ENCODE results near the gene CFAP20DC. TPM values are rescaled to one million over a fixed set of nuclear protein-coding genes. Genes with fewer than 3 reads are reported as not detected.

The CFAP20DC gene
- total and polyA plus RNA-seq, 2 of the 8 experiments (the other 6 are each of a cell fraction or from before 2014, with no cell fraction given), result 2.2 to 2.8 TPM

DNA sequence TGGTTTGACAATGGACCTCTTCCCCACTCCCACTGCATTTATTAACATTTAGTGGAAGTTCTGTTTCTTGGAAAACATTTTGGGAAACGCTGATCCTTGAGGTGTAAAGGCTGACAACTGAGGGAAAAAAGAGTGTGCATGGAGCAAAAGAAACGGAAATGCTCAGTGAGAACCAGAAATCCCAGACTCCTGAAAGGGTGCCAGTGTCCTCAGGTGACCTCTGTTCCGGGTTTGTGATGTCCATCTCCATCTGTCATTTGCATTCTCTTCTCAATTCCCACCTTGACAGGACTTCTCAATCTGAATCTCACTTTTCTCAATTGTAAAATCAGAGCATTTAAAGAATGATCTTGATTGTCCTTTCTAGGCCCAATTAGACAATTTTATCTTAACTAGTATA is 312.2 kb downstream of the CFAP20DC start (continued):
- TF ChIP-seq, protein P1, sequence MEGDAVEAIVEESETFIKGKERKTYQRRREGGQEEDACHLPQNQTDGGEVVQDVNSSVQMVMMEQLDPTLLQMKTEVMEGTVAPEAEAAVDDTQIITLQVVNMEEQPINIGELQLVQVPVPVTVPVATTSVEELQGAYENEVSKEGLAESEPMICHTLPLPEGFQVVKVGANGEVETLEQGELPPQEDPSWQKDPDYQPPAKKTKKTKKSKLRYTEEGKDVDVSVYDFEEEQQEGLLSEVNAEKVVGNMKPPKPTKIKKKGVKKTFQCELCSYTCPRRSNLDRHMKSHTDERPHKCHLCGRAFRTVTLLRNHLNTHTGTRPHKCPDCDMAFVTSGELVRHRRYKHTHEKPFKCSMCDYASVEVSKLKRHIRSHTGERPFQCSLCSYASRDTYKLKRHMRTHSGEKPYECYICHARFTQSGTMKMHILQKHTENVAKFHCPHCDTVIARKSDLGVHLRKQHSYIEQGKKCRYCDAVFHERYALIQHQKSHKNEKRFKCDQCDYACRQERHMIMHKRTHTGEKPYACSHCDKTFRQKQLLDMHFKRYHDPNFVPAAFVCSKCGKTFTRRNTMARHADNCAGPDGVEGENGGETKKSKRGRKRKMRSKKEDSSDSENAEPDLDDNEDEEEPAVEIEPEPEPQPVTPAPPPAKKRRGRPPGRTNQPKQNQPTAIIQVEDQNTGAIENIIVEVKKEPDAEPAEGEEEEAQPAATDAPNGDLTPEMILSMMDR (IDR thresholded peaks at IDR 0.05; ENCODE audit: control extremely low read depth in 1 of 3, insufficient read depth in 1 of 3, low read depth in 1 of 3, low read length in 3 of 3), result no peak
- TF ChIP-seq CBX8 (IDR thresholded peaks at IDR 0.05; ENCODE audit: borderline replicate concordance, low read depth, low read length) (no peak), JUND (IDR thresholded peaks at IDR 0.05; ENCODE audit: low read length) (no peak), BRCA1 (IDR thresholded peaks at IDR 0.05; ENCODE audit: low read depth, low read length) (no peak), TBP (IDR thresholded peaks at IDR 0.05; ENCODE audit: low read depth, low read length) (no peak)

Data from H1 (cell line).